Left kidney (tissue), 2 donors: Measurements from ENCODE around the gene OXTR. TPM values are rescaled to one million over a fixed set of nuclear protein-coding genes. Genes with fewer than 3 reads are reported as not detected.

Source experiments
- DNase-seq: peaks from one replicate; pipeline ENCODE4 v3.0.0-alpha.2; 2013
- polyA plus RNA-seq: library from polyadenylated mRNA; unstranded; fragments of 120-200 nt; gene quantifications from one replicate; pipeline ENCODE4 v1.2.1, GENCODE V29; 2013; ENCODE audit not compliant: insufficient read length

OXTR gene
- polyA plus RNA-seq, 1 donor, result 1.8 TPM

DNA sequence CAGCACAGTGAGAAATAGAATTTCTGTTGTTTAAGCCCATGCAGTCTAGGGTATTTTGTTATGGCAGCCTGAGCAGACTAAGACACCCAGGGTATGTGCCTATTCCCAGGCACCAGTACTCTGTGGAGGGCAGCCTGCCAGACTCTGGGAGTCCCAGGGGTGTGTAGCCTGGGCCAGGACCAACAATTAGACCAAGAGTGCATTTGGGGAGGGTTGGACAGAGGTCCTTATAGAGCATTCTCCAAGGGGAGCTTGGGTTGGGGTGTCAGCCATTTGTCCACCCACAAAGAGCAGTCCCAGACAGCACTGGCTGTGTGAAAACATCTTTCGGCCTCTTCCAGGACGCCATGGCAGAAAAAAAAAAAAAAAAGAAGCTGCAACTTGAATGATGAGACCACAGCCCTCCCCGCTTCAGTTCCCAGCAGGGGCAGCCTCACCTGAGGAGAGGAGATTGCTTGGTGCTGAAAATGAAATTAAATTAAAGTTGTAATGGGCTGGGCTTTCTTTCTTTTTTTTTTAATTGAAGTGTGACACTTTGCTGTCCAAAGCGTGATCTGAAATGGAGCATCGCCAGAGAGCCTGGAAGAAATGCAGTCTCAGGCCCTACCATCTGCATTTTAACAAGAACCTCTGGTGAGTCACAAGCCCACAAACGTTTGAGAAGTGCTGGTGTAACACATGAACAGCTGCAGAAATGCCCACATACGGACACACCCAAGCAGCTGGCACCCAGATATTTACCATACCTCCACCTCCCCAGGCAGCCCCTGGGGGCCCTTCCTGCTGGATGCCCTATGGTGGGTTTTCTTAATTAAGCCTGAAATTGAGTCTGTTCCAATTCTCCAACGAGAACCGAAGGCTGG lies 57.1 kb downstream of the OXTR start:
- DNase-seq, result no peak

- DNase-seq, result no peak
These were observed 59.5 kb downstream of the OXTR start for GRCh38 chr3:8709801-8710507.

- no peak for DNase-seq
These were observed 60.1 kb downstream of the OXTR start for GRCh38 chr3:8709287-8709686.

DNA sequence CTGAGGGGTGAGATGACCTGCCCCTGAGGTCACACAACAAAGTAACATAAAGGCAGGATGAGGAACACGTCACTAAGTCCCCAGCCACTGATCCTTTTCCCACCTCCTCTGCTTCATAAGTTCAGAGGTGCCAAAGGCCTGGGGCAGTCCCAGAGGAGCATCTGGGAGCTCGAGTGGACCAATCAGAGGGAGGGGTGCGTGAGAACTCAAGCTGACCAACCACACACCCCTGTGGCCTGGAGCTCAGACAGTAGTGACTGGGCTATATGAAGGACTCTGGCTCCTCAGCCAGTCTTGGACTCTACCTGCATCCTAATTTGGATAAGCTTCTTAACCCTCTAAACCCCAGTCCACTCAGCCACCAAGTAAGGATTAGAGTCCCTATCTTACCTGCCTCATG lies 63.8 kb downstream of the OXTR start:
- DNase-seq, result no peak

DNA sequence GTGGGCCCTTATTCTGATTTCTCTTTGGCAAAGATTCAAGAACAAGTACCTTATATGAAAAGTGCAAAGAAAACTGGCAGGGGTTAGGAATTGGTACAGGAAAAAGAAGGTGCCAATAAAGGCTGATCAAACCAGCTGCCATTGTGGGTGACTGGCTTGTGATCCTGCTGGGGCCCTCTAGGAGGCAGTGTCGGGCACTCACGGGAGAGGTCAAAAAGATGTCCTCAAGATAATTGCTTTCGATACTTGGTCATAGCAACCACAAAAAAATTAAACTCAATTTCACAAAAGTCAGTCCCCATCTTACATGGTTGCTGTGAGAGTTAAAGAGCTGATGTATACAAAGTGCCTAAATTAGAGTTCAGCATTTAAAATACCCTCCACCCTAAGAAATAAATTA lies 66.9 kb downstream of the OXTR start:
- DNase-seq, result no peak

Other genes with a start within 250 kb of the OXTR start
- 4.9 TPM for gene SSUH2, start 124.8 kb downstream of the OXTR start, polyA plus RNA-seq
- 0.48 TPM for gene CAV3, start 35.8 kb downstream of the OXTR start, polyA plus RNA-seq
- 15.7 TPM for gene RAD18, start 193.9 kb upstream of the OXTR start, polyA plus RNA-seq